Jurkat, Clone E6-1 (cell line): ENCODE measurements around the gene NXNL2.
A peak's percentile ranks its signal among the peaks of the same experiment; 100 is the strongest.

Experiments used
- DNase-seq: peaks from one replicate; pipeline ENCODE4 v3.0.0-alpha.2; 2011; ENCODE audit warnings: low read depth, low spot score
- H3K4me3 ChIP-seq: 2 replicates; pipeline ENCODE4 v1.5.1; 2011; ENCODE audit warnings: mild to moderate bottlenecking, low read length, control low read depth, moderate library complexity

Gene NXNL2

GRCh38 chr9:88572684-88573083 is 37.7 kb downstream of the NXNL2 start:
- no peak for DNase-seq
- H3K4me3 ChIP-seq: no peak overlapping the region

- DNase-seq: no peak
Observed at GRCh38 chr9:88574953-88575352, 40.0 kb downstream of the NXNL2 start.

GRCh38 chr9:88577256-88578120 is 42.5 kb downstream of the NXNL2 start:
- H3K4me3 ChIP-seq: no peak overlapping the region
- no peak for DNase-seq

More at GRCh38 chr9:88574953-88575352, 40.0 kb downstream of the NXNL2 start:
- no peak overlapping the region for H3K4me3 ChIP-seq

- DNase-seq: no peak
Observed at GRCh38 chr9:88578121-88579049, 43.4 kb downstream of the NXNL2 start.

GRCh38 chr9:88579050-88579715 is 44.2 kb downstream of the NXNL2 start:
- no peak overlapping the region for H3K4me3 ChIP-seq
- DNase-seq: no peak

More at GRCh38 chr9:88578121-88579049, 43.4 kb downstream of the NXNL2 start:
- no peak overlapping the region for H3K4me3 ChIP-seq

GRCh38 chr9:88580961-88581360 is 46.0 kb downstream of the NXNL2 start:
- H3K4me3 ChIP-seq: no peak overlapping the region
- no peak for DNase-seq

GRCh38 chr9:88583901-88584596 is 49.1 kb downstream of the NXNL2 start:
- no peak for DNase-seq
- H3K4me3 ChIP-seq: no peak overlapping the region

- DNase-seq: no peak
- no peak overlapping the region for H3K4me3 ChIP-seq
Observed at GRCh38 chr9:88585426-88585825, 50.4 kb downstream of the NXNL2 start.

GRCh38 chr9:88586452-88586851 is 51.5 kb downstream of the NXNL2 start:
- no peak for DNase-seq

GRCh38 chr9:88587182-88587581 is 52.2 kb downstream of the NXNL2 start:
- H3K4me3 ChIP-seq: no peak overlapping the region

More at GRCh38 chr9:88586452-88586851, 51.5 kb downstream of the NXNL2 start:
- no peak overlapping the region for H3K4me3 ChIP-seq

GRCh38 chr9:88587885-88588649 is 53.1 kb downstream of the NXNL2 start:
- no peak overlapping the region for H3K4me3 ChIP-seq
- DNase-seq: no peak

More at GRCh38 chr9:88587182-88587581, 52.2 kb downstream of the NXNL2 start:
- DNase-seq: no peak

- no peak for DNase-seq
- no peak overlapping the region for H3K4me3 ChIP-seq
Observed at GRCh38 chr9:88589656-88590055, 54.7 kb downstream of the NXNL2 start.

GRCh38 chr9:88590558-88591146 is 55.7 kb downstream of the NXNL2 start:
- no peak overlapping the region for H3K4me3 ChIP-seq
- no peak for DNase-seq

- no peak overlapping the region for H3K4me3 ChIP-seq
- peak; percentile 72 for DNase-seq
Observed at GRCh38 chr9:88593537-88594185, 58.7 kb downstream of the NXNL2 start.
